CD4-positive, alpha-beta T cell treated with Interleukin-15 for 4 hours (primary cell): ENCODE results near the gene HSPG2.
"Not testable (repeated sequence)": the region's sequence is repeated elsewhere in the genome, so short reads cannot be mapped to it uniquely, and the experiment has no call there.

Source experiments
- DNase-seq: peaks from one replicate; pipeline ENCODE4 v3.0.0-alpha.2; 2020; ENCODE audit warnings: low spot score

Gene HSPG2

DNA sequence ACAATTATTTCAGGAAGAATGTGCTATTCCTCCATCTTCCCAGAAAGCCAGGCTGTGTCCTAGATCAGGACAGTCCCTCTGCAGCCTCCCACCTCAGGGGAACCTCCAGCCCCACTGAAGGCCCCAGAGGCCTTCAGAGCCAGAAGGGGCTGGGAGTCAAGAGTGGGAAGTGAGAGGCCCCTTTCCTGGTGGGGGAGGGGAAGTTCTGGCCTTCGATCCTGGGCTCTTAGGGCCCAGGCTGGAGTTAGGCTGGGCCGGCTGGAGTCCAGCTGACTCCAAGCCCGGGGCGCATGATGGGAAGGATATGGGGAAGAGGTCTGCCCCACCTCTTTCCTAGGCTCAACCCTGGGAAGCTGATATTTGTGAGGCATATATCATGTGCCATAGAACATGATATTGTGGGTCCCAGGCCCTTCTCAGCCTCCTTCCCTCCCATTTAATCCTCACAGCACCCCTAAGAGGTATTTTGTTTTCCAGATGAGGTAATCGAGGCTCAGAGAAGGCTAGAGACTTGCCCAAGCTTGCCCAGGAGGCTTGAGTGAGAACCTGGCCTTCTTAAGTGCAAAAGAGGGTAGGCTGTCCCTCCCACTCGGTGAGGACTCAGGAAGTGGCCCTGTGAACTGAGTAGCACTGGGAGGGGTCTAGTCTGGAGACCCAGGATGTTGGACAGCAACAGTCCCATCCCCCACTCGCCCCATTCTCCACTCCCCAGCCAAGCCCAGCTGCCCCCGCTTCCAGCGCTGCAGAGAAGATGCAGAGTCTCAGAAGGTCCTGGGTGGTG is 18.6 kb upstream of the HSPG2 start:
- DNase-seq: no peak

DNA sequence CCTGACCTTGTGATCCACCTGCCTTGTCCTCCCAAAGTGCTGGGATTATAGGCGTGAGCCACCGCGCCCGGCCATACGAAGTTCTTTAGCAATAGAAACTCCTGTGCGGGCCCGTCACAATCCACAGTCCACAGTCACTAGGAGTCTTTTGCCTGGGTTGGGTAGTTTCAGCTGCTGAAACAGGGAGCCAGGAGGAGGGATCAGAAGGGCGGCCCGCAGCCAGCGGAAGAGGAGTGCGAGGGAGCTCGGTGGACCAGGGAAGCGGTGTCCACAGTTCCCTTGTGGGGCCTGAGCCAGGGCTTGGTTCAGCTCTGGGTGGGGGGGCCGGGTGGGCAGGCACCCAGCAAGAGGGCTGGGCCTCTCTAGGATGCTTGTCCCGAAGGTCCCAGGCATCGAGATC is 17.9 kb upstream of the HSPG2 start:
- DNase-seq: no peak

DNA sequence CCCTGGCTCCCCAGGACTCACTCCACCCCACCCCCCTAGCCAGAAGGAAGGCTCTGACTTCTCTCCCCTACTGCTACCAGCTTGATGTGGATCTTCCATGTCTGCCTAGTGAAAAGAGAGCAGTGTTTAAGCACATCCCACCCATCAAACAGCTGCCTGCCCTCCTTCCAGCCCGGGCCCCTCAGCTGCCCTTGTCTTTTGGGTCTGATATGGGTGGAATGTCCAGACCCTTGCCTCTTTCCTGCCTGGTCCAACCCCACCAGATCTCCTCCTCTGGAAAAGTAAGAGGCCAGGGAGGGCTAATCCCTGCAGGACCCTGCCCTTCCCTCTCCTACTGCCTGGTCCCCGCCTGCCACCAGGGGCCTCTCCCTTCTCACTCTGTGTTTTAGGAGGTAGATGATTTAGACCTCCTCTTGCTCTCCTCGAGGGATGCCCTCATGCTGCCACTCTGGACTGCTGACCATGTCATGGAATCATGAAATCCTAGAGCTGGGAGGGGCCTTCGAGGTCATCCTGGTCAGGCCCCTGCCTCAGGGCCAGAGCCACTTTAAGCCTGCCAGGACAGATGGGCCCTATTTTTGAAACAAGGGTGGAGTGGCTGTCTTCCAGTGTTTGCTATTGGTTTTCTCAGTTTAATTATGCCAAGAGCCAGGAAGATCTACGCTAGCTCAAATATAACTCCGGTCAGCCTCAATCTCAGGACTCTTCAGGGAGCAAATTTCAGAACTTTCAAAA is 15.8 kb upstream of the HSPG2 start:
- no peak for DNase-seq

DNA sequence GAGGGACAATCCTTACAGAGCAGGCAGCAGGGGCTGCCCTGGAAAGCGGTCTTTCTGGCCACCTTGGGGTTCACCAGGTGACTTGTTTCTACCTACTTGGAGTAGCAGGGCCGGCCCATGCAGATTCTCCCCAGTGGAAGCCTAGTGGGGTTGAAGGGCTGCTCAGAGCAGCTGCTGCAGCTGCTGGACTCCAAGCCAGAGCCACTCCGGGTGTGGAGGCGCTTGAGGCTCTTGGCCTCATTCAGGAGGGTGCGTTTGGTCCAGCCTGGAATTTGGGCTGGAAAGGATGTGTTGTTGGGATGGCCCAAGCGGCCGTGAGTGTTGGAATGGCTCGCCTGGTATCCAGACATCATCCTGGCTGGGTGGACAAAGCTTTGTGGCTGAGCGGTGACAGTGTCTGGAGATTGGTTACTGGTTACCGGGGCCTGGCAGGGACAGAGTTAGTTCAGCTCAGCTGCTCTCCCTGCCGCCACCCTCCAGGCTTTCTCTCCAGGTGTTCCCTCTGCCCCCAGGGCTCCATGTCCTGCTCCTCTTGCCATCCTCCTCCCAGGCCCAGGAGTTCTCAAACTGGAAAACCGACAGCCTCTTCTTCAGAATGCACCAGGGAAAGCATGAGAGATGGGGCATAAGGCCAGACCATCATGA is 14.2 kb upstream of the HSPG2 start:
- no peak for DNase-seq

DNA sequence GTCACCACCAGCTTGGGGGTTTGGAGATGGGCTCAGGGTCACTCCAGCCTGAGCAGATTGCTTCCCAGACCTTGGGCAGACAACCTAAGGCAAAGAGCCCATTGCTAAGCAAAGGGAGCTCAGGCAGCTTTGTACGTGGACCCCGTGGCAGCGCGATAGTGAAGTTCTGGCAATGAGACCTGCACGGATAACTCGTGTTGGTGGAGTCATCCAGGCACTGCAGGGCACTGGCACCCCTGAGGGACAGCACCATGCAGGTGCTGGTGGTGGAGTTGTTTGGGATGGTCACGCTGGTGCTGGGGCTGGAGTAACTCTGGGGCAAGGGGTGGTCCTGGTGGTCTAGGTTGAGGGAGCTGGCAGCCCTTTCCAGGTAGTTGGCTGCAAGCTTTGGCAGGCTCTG is 13.6 kb upstream of the HSPG2 start:
- DNase-seq: no peak

DNA sequence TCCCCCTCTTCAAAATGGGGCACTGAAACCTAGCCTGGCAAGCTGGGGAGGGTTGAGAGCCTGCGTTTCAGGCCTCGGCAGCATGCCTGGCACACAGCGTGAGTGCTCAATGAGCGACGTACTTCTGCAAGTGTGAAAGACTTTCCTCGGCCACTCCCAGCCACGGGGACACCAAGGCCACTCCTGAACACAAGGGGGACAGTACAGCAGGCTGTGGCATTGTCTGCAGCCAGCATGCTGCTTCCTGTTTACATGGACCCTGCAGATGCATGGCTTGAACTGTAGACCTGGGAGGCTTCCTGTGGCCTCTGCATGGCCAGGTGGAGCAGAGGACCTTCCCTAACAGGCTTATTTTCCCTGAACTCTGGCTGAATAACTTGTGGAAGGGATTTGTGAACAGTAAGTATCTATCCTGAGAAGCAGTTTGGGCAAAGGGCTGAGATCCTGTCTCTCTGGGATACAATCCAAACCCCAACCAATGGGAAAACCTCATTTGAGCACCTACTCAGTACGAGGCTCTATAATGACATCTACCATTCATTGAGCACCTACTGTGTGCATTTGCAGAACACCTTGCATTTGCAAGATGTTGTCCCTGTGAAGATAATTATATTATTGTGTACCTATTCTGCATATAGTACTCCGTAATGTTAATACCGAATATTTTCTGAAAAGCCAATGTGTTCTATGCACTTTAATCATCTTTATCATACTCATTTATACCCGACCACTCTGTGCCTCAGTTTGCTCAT is 9.9 kb upstream of the HSPG2 start:
- no peak for DNase-seq

DNA sequence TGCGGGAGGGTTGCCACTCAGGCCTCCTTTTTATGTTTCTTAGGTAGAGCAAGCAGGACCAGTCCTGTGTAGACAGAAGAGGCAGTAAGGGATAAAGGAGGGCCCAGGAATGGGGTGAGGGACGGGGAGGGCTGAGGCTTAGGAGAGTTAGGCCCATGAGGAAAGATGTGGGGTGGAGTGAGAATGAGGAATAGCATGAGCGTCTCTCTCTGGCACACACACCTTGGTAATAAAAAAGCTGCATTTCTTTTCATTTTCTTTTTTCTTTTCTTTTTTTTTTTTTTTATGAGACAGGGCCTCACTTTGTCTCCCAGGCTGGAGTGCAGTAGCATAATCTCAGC is 7.6 kb upstream of the HSPG2 start:
- DNase-seq: no peak

- DNase-seq: not testable (repeated sequence)
These were observed 6.0 kb upstream of the HSPG2 start for GRCh38 chr1:21942959-21943640.

DNA sequence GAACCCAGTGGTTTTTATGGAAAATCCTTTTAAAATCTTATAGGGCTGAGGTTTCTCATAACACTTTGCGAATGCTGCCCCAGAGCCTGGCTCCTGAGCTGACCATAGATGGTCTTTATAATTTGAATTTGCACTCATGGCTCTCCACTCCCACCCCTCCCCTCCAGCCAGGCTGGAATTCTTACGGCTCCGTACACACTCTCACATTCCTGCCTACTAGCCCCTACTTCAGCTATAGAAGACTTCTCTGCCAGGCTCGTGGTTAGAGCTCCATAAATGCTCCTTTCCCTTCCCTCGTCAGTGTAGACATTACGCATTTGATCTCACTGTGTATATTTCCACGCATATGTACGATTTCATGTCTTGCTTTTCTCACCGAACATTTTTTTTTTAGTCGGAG is 5.4 kb upstream of the HSPG2 start:
- no peak for DNase-seq

DNA sequence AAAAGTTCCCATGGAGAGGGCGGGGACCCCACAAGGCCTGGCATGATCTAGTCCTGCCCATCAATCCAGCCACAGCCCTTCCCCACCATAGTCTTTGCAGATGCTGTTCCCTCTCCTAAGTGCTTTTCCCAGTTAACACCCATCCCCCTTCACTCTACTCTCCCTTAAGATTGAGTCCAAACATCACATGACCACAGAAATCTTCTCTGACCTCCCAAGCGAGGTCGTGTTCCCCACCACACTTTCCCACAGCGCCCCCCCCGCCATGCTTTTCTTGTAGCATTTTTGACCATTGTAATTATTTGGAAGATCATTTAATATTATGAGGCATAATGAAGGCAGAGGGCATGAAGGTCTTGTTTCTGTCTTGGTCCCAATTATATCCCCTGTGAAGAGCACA is 4.3 kb upstream of the HSPG2 start:
- DNase-seq: no peak

DNA sequence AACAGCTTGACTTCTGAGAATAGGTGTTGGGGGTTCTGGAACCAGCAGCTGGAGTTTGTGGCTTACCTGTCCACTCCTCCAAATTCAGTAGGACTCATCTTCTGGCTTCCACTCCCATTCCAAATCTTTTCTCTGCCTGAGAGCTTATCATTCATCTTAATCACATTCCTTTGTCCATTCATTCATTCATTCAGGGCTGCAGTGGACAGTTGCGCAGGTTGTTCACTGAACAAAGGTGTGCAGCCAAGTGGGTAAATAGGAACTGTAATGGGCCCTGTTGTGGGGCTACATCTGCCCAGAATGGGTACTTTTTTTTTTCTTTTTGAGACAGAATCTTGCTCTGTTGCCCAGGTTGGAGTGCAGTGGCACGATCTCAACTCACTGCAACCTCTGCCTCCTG is 3.4 kb upstream of the HSPG2 start:
- no peak for DNase-seq

DNA sequence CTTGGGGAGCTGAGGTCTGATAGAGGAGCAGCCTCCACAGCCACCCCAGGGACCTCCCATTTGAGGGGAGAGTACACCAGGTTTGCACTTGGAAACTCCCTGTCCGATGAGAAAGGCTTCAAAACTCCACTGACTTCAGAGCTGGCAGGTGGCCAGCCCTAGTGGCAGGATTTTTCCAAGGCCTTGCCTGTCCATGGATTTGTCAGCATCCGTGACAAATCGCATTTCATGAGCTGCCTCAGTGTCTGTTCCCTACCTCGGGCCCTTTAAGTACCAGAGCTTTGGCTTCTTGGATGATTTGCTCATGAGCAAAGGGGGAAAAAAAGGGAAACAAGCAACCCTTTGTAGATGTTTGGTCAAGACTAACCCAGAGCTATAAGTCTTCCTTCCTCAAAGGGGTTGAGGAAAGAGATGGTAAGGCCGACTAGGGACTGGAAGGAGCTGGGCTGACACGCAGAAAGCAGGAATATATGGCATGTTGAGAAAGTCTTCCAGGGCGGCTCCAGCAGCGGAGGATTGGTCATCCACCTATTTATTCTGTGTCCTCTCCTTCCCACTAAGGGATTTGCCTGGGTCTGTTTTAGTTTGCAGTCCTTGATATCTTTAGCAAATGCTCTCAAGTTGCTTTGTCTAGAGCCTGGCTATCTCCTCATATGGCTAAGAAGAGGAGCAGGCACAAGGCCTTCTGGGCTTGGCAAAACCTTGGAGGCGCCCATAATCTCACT is 2.7 kb upstream of the HSPG2 start:
- no peak for DNase-seq

GRCh38 chr1:21938732-21939538 is 1.8 kb upstream of the HSPG2 start:
- DNase-seq: no peak

- DNase-seq: peak; percentile 44
These were observed 437 bp upstream of the HSPG2 start for GRCh38 chr1:21937372-21938121.

- no peak for DNase-seq
These were observed 611 bp downstream of the HSPG2 start for GRCh38 chr1:21936366-21937031.

- DNase-seq: no peak
These were observed 1.2 kb downstream of the HSPG2 start for GRCh38 chr1:21935891-21936365.

GRCh38 chr1:21935393-21935804 is 1.7 kb downstream of the HSPG2 start:
- DNase-seq: no peak

DNA sequence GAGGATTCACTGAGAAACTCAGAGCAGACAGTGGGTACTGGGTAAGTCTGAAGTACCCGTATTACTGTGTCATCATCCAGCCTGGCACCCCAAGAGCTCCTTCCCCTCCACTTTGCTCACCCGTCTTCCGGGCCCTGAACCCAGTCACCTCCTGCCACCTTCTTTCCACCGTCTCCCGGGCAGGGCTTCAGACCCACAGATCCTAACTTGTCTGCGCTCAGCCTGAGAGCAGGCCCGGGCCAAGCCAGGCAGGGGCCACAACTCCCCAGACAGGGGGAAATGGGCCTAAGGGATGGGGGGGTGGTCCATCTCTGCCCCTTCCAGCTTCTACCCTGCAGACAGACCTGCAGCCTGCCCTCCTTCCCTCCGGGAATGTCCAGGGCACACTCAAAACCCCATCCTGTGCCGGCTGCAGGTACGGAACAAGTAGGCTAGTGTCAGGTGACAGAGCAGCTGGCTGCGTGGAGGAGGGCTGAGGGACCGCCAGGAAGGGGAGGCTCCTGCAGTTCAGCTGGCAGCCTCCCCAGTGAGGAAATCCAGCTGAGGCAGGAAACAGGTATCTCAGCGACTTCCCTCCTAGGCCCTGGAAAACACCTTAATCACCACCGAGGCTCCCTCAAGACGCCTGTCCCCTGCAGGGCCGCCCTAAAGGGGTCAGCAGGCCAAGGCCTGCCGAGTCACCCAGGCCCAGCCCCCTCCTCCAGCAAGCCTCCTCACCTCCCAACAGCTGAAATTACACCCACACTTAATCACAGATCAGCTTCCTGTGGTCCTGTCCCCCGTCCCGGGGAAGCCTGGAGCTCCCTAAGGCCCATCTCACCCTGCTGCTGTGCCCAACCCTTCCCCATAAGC is 3.5 kb downstream of the HSPG2 start:
- no peak for DNase-seq
